Esophagus muscularis mucosa (tissue), 3 donors: ENCODE measurements around the gene IPO13.

Experiments
- EP300 ChIP-seq: sonication (generic); formaldehyde crosslinking; IDR thresholded peaks from one replicate; pipeline ENCODE4 v1.6.1; 2017; ENCODE audit warnings: antibody characterized with exemption
- TF ChIP-seq, protein P1 (sequence below), 3 experiments: fragments of 200-600 bp in 2 of 3; fragments of 450-650 bp in 1 of 3; sonication (generic) in 2 of 3; IDR thresholded peaks; one replicate each; pipeline ENCODE4 v1.5.1; 2017 to 2019; ENCODE audit warnings: antibody characterized with exemption in 3 of 3, mild to moderate bottlenecking in 2 of 3, moderate library complexity in 1 of 3

DNA sequence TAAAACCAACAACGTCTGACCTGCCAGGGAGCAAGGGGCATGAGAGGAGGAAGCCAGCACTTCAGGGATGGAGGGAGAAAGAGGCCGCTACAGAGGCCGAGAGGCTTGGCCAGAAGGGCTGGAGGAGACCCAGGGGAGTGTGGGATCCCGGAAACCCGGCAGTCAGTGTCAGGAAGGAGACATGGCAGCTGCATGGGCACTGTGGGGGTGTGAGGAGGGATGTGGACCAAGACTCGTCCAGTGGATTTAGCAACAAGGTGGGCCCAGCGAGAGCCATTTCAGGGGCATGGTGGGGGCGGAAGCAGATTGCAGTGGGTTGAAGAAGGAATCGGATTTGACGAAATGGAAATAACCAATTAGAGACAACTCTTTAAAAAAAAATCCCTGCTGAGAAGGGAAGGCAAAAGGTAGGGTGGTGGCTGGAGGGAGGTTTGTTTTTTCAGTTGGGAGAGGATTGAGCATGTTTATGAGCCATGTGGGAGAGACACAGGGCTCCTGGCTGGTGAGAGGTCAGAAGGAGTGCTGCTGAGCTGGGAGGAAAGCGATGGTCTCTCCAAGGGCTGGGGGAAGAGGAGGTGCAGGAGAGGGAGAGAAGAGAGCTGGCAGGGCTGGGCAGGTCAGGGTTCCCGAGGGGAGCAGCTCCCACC lies 36.6 kb downstream of the IPO13 start:
- no peak for TF ChIP-seq EP300
- TF ChIP-seq, protein P1, sequence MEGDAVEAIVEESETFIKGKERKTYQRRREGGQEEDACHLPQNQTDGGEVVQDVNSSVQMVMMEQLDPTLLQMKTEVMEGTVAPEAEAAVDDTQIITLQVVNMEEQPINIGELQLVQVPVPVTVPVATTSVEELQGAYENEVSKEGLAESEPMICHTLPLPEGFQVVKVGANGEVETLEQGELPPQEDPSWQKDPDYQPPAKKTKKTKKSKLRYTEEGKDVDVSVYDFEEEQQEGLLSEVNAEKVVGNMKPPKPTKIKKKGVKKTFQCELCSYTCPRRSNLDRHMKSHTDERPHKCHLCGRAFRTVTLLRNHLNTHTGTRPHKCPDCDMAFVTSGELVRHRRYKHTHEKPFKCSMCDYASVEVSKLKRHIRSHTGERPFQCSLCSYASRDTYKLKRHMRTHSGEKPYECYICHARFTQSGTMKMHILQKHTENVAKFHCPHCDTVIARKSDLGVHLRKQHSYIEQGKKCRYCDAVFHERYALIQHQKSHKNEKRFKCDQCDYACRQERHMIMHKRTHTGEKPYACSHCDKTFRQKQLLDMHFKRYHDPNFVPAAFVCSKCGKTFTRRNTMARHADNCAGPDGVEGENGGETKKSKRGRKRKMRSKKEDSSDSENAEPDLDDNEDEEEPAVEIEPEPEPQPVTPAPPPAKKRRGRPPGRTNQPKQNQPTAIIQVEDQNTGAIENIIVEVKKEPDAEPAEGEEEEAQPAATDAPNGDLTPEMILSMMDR (IDR thresholded peaks at IDR 0.05): no peak
